Keratinocyte (primary cell): ENCODE measurements around the gene CD248.

Experiments used
- EZH2 ChIP-seq: IDR thresholded peaks from one replicate; pipeline ENCODE4 v1.6.1; 2012; ENCODE audit warnings: inconsistent platforms, mild to moderate bottlenecking, low read length, moderate library complexity
- TF ChIP-seq, protein P1 (sequence below), 3 experiments: IDR thresholded peaks in 1 of 3; conservative IDR thresholded peaks in 1 of 3; optimal IDR thresholded peaks in 1 of 3; 2 replicates in 2 of 3; 3 replicates in 1 of 3; pipeline versions ENCODE3 to v1.5.1; 2011; ENCODE audit warnings: low read length in 3 of 3, mild to moderate bottlenecking in 3 of 3, moderate library complexity in 2 of 3, control low read depth in 1 of 3, inconsistent platforms in 1 of 3; ENCODE audit not compliant: insufficient read depth in 2 of 3; ENCODE audit errors: extremely low read depth in 1 of 3

GRCh38 chr11:66333220-66333877 is 16.5 kb upstream of the CD248 start:
- TF ChIP-seq, protein P1, sequence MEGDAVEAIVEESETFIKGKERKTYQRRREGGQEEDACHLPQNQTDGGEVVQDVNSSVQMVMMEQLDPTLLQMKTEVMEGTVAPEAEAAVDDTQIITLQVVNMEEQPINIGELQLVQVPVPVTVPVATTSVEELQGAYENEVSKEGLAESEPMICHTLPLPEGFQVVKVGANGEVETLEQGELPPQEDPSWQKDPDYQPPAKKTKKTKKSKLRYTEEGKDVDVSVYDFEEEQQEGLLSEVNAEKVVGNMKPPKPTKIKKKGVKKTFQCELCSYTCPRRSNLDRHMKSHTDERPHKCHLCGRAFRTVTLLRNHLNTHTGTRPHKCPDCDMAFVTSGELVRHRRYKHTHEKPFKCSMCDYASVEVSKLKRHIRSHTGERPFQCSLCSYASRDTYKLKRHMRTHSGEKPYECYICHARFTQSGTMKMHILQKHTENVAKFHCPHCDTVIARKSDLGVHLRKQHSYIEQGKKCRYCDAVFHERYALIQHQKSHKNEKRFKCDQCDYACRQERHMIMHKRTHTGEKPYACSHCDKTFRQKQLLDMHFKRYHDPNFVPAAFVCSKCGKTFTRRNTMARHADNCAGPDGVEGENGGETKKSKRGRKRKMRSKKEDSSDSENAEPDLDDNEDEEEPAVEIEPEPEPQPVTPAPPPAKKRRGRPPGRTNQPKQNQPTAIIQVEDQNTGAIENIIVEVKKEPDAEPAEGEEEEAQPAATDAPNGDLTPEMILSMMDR (optimal IDR thresholded peaks at IDR 0.05 in 1 of 3, IDR thresholded peaks at IDR 0.05 in 1 of 3, conservative IDR thresholded peaks at IDR 0.05 in 1 of 3; ENCODE audit: extremely low read depth in 1 of 3, insufficient read depth in 2 of 3, low read length in 3 of 3): no peak
- no peak for TF ChIP-seq EZH2
